Smooth muscle cell (in vitro differentiated cells): Measurements from ENCODE around the gene MAPK4. TPM values are rescaled to one million over a fixed set of nuclear protein-coding genes. Genes with fewer than 3 reads are reported as not detected.

Source experiments
- DNase-seq: peaks from one replicate; lab custom pipeline; 2025; ENCODE audit not compliant: unreplicated experiment; lab: John Stamatoyannopoulos, UW
- H2AFZ ChIP-seq: fragments of 200-600 bp; sonication (generic); 2 replicates; pipeline ENCODE4 v1.6.0; 2016; ENCODE audit warnings: antibody characterized with exemption, low read depth, mild to moderate bottlenecking
- H3F3A ChIP-seq: fragments of 200-600 bp; sonication (generic); 2 replicates; pipeline ENCODE4 v1.6.0; 2017; ENCODE audit warnings: antibody characterized with exemption, low read depth
- H3K27ac ChIP-seq: fragments of 200-600 bp; sonication (generic); 2 replicates; pipeline ENCODE4 v1.5.1; 2016; ENCODE audit warnings: low read depth, mild to moderate bottlenecking
- H3K27me3 ChIP-seq: fragments of 200-600 bp; sonication (generic); 2 replicates; pipeline ENCODE4 v1.6.1; 2016; ENCODE audit warnings: low read depth, mild to moderate bottlenecking
- H3K36me3 ChIP-seq: fragments of 200-600 bp; sonication (generic); 2 replicates; pipeline ENCODE4 v1.5.1; 2016; ENCODE audit warnings: low read depth
- H3K4me1 ChIP-seq: fragments of 200-600 bp; sonication (generic); 2 replicates; pipeline ENCODE4 v1.5.1; 2016; ENCODE audit warnings: low read depth
- H3K4me2 ChIP-seq: fragments of 200-600 bp; sonication (generic); 2 replicates; pipeline ENCODE4 v1.6.0; 2016; ENCODE audit warnings: mild to moderate bottlenecking
- H3K4me3 ChIP-seq: fragments of 200-600 bp; sonication (generic); 2 replicates; pipeline ENCODE4 v1.5.1; 2016; ENCODE audit warnings: mild to moderate bottlenecking
- H3K79me2 ChIP-seq: fragments of 200-600 bp; sonication (generic); 2 replicates; pipeline ENCODE4 v1.6.0; 2016; ENCODE audit warnings: low read depth, mild to moderate bottlenecking
- H3K9ac ChIP-seq: fragments of 200-600 bp; sonication (generic); 2 replicates; pipeline ENCODE4 v1.6.0; 2016; ENCODE audit warnings: low read depth
- H3K9me3 ChIP-seq: fragments of 200-600 bp; sonication (generic); replicated peaks from 2 replicates; pipeline ENCODE4 v1.5.1; 2016; ENCODE audit warnings: low read depth
- H4K20me1 ChIP-seq: fragments of 200-600 bp; sonication (generic); 2 replicates; pipeline ENCODE4 v1.6.0; 2016; ENCODE audit warnings: low read depth
- CTCF ChIP-seq: fragments of 200-600 bp; sonication (generic); IDR thresholded peaks from 2 replicates; pipeline ENCODE4 v1.5.1; 2017; ENCODE audit warnings: borderline replicate concordance, mild to moderate bottlenecking, antibody characterized with exemption; ENCODE audit not compliant: insufficient read depth, poor library complexity, severe bottlenecking
- WGBS: methylation state at CpG from one replicate; pipeline ENCODE4 v1.1.7; 2016; ENCODE audit warnings: low lambda C conversion rate; 5-methylcytosine and 5-hydroxymethylcytosine counted together
- polyA plus RNA-seq: library from polyadenylated mRNA; unstranded; fragments of >200 nt; fragmentation: Nextera tagmentation; extraction: Ambion mirVana; gene quantifications from 2 replicates; pipeline ENCODE4 v1.2.1, GENCODE V29; 2016
- total RNA-seq: library from RNA; depleted of rRNA; stranded (reverse); fragments of >200 nt; gene quantifications from 2 replicates; pipeline ENCODE4 v1.2.3, GENCODE V29; 2014

The MAPK4 gene
- total and polyA plus RNA-seq, 2 experiments from 2014 or later, result 0.09 TPM; not detected in 1

- Histone ChIP-seq H3K9ac (no peak overlapping the region), H3K79me2 (no peaks in the 10 kb centered on the region), H3F3A (no peaks in the 10 kb centered on the region), H3K4me1 (no peaks in the 10 kb centered on the region), H3K27ac (no peak overlapping the region), H2AFZ (no peak overlapping the region), H3K9me3 (no peaks in the 10 kb centered on the region), H3K36me3 (no peaks in the 10 kb centered on the region), H3K4me2 (no peak overlapping the region), H3K4me3 (no peak overlapping the region), H3K27me3 (no peaks in the 10 kb centered on the region), H4K20me1 (no peaks in the 10 kb centered on the region)
- no peak for TF ChIP-seq CTCF
- no peak for DNase-seq
- 86% methylated on average over 10 of the region's 10 CpGs for WGBS
These were observed 103.0 kb downstream of the MAPK4 start for GRCh38 chr18:50662775-50663383.

GRCh38 chr18:50663626-50664441 lies 103.9 kb downstream of the MAPK4 start:
- no peaks in the 10 kb centered on the region for H4K20me1 ChIP-seq
- H3F3A ChIP-seq, result no peaks in the 10 kb centered on the region
- no peaks in the 10 kb centered on the region for H3K4me1 ChIP-seq
- H3K36me3 ChIP-seq, result no peaks in the 10 kb centered on the region
- no peak overlapping the region for H3K4me2 ChIP-seq
- H3K27ac ChIP-seq, result no peak overlapping the region
- no peak overlapping the region for H3K9ac ChIP-seq
- WGBS, result 96% methylated on average over 40 of the region's 40 CpGs
- no peaks in the 10 kb centered on the region for H3K79me2 ChIP-seq
- no peak for DNase-seq
- H3K4me3 ChIP-seq, result no peak overlapping the region
- H2AFZ ChIP-seq, result no peak overlapping the region
- TF ChIP-seq CTCF, result no peak
- H3K9me3 ChIP-seq, result no peaks in the 10 kb centered on the region
- H3K27me3 ChIP-seq, result no peaks in the 10 kb centered on the region

GRCh38 chr18:50665015-50665414 lies 105.1 kb downstream of the MAPK4 start:
- no peaks in the 10 kb centered on the region for H3K27me3 ChIP-seq
- no peaks in the 10 kb centered on the region for H4K20me1 ChIP-seq
- WGBS, result 80% methylated on average over 6 of the region's 6 CpGs
- no peaks in the 10 kb centered on the region for H3K36me3 ChIP-seq
- H3K79me2 ChIP-seq, result no peaks in the 10 kb centered on the region
- H3K27ac ChIP-seq, result no peak overlapping the region
- no peaks in the 10 kb centered on the region for H3K4me1 ChIP-seq
- H3K9me3 ChIP-seq, result no peaks in the 10 kb centered on the region
- no peak for TF ChIP-seq CTCF
- no peak overlapping the region for H3K4me3 ChIP-seq
- no peak for DNase-seq
- no peak overlapping the region for H2AFZ ChIP-seq
- H3F3A ChIP-seq, result no peaks in the 10 kb centered on the region
- H3K4me2 ChIP-seq, result no peak overlapping the region
- H3K9ac ChIP-seq, result no peak overlapping the region

GRCh38 chr18:50665519-50665918 lies 105.6 kb downstream of the MAPK4 start:
- no peaks in the 10 kb centered on the region for H3F3A ChIP-seq
- H3K27me3 ChIP-seq, result no peaks in the 10 kb centered on the region
- H3K9me3 ChIP-seq, result no peaks in the 10 kb centered on the region
- H3K4me1 ChIP-seq, result no peaks in the 10 kb centered on the region
- H4K20me1 ChIP-seq, result no peaks in the 10 kb centered on the region
- H3K27ac ChIP-seq, result no peak overlapping the region
- no peak for TF ChIP-seq CTCF
- H3K9ac ChIP-seq, result no peak overlapping the region
- no peaks in the 10 kb centered on the region for H3K79me2 ChIP-seq
- DNase-seq, result no peak
- H3K4me3 ChIP-seq, result no peak overlapping the region
- no peaks in the 10 kb centered on the region for H3K36me3 ChIP-seq
- no peak overlapping the region for H2AFZ ChIP-seq
- no peak overlapping the region for H3K4me2 ChIP-seq
